ENCODE measurements around the gene CUBN.
A peak's percentile ranks its signal among the peaks of the same experiment; 100 is the strongest.
"Not testable (repeated sequence)": the region's sequence is repeated elsewhere in the genome, so short reads cannot be mapped to it uniquely, and the experiment has no call there.

CUBN gene

DNA sequence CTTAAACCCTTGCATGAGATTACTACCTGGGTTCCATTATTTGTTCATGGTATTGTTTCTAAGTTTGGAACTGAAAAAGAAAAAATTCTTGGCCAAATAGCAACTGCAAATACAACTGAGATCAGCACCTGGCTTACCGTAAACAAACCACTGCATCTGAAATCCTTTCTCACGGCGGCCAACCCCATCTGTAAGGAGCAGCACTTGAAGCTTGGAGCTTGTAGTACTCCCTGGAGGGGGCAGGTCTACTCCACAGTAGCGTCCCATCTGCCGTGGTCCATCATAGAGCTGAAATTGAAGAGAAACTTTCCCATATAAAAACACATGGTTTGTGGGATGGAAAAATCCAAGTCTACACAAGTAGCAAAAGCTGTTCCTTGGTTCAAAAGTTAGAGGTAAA is 109.9 kb downstream of the CUBN start:
- no peak for DNase-seq (ENCODE audit: low read depth in 2 of 2, low spot score in 1 of 2)

DNA sequence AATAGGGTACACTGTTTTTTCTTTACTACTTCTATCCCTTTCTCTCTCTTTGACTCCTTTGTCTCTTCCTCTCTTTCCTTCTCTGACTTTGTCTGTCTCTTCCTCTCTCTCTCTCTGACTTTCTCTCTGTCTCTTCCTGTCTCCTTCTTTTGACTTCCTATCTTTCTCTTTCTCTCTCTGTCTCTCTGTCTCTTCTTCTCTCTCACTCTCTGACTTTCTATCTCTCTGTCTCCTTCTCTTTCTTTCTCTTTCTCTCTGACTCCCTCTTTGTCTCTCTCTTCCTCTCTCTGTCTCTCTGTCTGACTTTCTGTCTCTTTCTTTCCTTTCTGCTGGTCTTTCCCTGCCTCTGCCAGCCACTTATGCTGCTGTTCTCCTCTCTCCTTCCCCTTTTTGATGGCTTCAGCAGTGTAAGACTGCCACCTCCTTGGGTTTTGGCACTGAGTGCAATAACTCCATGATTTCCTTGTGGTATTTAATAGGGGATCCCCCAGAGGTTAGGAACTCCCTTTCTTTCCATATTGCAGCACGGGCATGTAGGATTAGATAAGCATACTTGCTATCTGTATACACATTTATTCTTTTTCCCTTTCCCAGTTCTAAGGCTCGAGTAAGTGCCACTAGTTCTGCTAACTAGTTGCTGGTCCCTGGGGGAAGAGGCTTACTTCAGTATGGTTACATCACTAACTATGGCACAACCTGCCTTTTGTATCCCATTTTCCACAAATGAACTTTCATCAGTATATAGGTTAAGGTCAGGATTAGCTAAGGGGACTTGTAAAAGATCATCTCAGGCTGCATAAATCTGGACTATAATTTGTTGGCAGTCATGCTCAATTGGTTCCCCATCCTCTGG is 116.3 kb downstream of the CUBN start:
- DNase-seq (ENCODE audit: low read depth in 2 of 2, low spot score in 1 of 2) = not testable (repeated sequence)

DNA sequence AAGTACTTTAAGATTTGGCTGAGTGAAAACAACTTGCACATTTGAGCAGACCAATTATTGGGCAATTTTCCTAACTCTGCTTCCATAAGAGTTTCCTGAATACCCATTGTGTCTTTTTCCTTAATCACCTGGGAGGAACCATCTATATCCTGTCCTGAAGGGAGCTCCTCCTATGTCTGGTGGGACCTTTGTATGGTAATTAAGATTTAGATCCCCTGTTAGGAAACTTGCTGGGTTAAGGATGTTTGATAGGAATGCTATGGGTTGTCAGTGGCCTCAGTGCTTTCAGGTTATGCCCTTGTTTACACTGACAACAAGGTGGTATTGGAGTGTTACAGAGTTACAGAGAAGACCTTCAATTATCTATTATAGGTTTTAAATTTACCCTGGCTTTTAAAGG is 116.9 kb downstream of the CUBN start:
- not testable (repeated sequence) for DNase-seq (ENCODE audit: low read depth in 2 of 2, low spot score in 1 of 2)

DNA sequence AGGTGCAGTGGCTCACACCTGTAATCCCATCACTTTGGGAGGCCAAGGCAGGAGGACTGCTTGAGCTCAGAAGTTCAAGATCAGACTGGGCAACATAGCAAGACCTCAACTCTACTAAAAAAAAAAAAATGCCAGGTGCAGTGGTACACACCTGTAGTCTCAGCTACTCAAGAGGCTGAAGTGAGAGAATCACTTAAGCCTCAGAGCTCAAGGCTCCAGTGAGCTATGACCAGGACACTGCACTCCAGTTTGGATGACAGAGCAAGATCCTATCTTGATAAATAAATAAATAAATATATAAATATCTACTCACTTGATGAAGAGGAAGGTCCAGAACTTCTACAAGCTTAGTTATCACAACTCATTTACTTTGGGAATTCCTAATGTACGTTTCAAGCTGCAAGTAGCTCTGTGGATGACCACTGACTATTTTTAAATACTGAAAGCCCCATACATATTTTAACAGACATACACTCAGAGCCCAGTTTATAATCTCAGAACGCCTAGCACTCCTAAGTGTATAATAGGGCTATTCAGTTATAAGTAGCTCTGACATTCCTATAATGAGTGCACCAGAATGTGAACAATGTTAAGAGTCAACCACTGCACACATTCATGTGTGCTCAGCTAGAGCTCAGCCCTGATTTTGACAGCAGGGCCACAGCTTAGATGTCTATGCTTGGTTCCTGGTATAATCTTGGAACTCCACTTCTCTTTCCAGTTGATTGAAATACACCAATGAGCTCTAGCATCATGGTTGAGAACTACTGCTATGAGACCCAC is 119.1 kb downstream of the CUBN start:
- DNase-seq (ENCODE audit: low read depth in 2 of 2, low spot score in 1 of 2) = no peak

DNA sequence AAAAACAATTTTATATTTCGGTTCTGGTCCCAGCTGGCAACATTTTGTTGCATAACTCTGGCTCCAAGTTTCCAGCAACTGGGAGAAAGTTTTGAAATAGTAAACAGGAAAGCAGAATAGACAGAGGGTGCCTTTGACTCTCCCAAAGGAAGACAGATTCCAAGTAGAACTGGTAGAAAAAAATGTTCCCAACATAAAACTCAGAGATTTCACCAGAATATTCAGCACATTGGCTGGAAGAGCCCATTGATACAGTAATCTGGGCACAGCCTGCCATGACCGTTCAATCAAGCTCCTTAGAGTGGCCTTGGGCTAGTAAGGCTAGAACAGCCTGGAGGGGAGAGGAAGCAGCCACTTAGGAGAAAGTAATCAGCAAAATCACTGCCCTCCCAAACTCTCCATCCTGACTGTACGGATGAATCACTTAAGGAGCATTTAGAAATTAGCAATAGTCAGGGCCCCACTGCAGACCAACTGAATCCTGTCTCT is 120.4 kb downstream of the CUBN start:
- DNase-seq (ENCODE audit: low read depth in 2 of 2, low spot score in 1 of 2) = no peak

DNA sequence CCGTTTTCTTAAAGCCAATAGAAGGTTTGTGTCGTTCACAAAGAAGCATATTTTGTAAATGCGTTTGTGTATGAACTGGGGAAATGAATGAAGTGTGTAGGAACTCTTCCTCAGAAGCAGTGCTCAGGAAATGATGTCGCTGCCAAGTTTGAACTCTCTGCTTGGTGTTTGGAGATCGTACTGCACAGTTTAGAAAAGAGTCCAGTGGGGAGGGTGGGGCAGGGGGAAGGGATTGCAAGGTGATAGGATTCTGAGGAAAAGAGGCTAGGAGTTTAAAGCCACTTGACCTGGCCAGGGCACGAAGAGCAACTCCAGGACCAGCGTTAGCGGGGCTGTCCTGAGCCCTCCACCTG is 122.2 kb downstream of the CUBN start:
- DNase-seq (ENCODE audit: low read depth in 2 of 2, low spot score in 1 of 2) = no peak

DNA sequence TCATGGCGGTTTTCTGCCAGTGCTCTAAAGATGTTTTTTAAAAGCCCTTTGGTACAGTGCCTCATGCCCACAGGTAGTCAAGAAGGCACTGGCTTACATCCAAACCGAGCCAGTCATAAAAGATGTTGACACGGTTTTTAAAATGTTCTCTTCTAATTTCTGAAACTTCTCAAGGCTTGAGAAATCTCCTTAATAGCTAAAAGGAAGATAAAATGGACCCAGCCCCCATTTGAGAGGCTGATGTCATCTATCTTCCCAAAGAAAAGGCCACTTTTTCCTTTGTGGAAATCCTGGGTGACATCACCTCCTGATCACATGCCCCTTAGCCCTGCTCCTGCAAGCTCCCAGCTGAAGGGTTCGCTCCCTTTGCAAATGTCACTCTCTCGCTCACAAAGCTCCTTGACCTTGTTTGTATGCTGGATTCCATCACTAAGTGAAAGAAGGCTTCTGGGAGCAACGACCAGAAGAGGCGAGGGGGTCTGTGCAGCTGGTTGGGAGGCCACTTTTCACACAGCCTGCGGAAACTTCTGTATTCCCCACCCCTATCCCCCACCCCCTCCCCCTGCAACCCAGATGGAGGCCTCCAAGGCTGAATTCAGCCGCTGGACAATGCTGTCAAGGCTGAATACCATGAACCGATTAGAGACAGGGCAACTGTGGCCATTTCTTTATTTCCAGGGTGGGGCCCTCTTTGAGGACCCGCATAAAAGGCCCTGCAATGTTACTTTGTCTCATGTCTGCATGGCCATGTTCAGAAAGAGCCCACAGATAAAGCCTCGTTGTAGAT is 122.8 kb downstream of the CUBN start:
- DNase-seq (ENCODE audit: low read depth in 2 of 2, low spot score in 1 of 2) = no peak

DNA sequence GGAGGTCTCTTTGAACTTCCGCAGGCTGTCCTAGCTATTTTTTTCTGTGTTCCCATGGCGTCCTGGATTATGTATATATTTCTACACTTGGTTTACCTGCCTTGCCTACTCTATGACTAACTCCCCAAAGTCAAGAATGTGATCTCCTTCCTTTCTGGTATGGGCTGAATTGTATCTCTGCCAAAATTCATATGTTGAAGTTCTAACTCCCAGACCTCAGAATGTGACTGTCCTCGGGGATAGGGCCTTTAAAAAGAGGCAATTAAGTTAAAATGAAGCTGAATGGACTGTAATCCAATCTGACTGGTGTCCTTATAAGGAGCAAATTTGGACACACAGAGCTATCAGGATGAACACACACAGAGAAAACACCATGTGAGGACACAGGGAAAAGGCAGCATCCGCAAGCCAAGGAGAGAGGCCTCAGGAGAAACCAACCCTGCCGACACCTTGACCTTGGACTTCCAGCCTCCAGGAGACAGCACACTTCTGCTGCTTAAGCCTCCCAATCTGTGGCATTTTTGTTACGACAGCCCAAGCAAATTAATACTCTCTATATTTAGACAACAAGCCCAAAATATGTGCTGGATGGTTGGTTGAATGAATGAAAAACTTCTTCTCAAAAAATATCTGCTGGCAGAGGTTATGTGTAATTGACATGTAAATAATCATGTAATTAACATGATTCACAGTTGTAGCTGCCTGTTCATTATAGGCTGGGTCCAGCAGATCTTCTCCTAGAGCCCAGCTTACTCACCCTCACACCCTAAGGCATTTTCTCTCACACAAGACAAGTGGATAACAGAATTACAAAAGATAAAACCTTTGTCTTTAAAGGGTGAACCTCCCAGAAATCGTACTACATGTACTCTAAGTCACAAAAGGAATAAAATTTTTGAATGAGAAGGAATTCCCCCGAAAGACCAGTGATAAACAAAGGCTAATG is 123.7 kb downstream of the CUBN start:
- no peak for DNase-seq (ENCODE audit: low read depth in 2 of 2, low spot score in 1 of 2)

DNA sequence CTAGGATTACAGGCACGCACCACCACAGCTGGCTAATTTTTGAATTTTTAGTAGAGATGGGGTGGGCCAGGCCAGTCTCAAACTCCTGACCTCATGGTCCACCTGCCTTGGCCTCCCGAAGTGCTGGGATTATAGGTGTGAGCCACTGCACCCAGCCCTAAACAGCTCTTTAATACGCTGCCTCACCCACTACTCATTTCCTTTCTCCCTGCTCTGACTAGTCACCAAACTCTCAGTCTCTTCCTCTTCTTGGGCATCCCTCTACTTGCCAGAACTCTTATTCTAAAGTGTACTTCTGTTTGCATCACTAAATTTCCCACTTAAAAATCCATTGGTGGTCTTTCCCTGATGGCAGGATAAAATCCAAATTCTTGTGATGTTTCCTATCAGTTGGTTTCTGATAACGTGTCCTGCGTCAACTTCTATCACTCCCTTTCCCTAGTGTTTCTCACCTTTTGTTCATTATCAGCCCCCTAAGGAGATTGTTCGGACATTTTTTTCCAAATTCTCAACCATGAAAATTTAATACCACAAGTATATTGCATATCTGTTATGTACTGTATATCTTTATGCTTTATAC is 124.7 kb downstream of the CUBN start:
- DNase-seq (ENCODE audit: low read depth in 2 of 2, low spot score in 1 of 2) = no peak

DNA sequence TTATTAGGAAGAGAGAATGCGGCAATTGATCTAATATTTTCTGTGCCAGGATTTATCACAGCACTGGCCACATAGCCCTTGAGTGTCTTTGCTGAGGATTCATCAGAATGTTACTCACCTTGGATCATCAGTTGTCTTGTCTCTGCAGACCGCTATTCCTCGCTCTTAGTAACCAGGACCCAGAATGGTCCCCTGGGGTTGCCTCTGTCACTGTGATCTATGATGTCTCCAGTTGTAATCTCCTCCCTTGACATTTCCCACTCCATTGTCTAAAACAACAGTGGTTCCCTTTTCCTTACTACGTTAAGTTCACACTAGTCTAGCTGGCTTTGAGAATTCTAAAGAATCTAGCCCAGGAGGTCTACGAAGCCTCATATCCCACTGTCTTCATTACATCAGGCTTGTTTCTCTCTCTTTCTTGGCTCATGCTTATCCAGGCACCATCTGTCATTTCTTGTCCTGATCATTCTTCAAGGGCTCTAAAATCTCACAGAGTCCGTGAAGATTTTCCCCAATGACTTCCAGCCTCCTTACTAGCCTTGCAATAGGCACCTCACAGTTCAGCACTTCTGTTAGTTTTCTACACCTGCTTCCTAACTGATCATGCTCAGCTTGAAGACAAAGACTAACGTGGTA is 125.8 kb downstream of the CUBN start:
- DNase-seq (ENCODE audit: low read depth in 2 of 2, low spot score in 1 of 2) = no peak

DNA sequence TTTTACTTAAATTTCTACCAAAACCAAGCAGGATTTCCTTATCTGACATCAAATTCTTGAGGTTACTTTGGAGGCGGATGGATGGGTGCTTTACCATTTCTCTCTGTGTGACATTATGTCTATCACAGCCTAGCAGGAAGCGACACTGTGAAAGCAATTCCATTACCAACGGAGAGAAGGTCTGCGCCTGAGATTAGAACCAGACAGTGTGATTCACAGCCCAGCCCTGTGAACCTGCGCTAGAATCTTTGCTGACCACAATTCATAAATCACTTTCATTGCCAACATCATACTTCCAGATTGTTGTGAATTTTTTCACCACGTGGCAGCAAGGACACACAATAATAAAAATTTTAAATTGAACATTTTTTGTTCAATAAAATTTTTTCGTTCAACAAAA is 126.5 kb downstream of the CUBN start:
- peak; percentile 26 to 47 for DNase-seq (ENCODE audit: low read depth in 2 of 2, low spot score in 1 of 2)

DNA sequence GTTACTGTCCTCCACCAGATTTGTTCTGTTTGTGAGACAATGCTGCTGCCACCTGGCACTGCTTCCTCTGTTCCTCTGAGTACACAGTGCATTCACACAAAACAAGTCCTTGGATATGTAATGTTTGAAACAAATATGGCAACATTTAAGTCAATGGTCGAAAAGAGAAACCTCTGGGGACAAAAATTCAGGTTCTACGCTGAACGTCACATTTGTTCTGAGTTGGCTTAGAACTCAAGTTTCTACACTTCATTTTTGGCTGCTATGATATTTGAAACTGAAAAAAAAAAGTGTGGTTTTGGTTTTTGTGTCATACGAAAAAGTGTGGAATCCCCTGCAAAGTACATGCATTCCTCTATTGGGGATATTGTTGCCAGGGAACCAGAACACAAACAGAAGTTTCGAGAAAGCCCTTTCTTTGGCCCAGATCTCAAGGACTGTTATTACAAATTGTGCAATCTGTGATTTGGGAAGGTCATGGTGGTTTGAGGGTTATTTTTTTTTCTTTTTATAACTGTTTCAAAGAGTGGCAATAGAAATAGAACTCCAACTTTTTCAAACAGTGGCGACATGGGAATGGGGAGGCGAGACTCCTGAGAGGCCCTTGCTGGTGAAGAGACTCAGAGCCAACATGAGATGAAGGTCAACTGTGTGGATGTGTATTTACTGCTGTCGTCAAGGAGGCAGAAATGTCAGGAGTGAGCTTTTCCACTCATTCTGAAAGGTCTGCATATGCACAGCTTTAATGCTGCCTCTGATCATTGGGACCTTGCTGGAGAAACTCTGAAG is 127.5 kb downstream of the CUBN start:
- DNase-seq (ENCODE audit: low read depth in 2 of 2, low spot score in 1 of 2) = no peak

DNA sequence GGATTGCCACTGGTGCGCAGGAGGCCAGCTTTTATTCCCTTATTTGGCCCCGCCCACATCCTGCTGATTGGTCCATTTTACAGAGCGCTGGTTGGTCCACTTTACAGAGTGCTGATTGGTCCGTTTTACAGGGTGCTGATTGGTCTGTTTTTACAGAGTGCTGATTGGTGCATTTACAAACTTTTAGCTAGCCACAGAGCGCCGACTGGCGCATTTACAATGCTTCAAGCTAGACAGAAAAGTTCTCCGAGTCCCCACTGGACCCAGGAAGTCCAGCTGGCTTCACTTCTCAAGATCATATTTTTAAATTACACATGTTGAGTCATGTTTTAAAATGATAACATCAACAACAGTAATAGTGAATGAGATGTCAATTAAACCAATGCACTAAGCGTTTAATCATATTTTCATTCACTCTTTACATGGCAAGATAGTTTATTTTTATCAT is 128.3 kb downstream of the CUBN start:
- DNase-seq (ENCODE audit: low read depth in 2 of 2, low spot score in 1 of 2) = no peak

DNA sequence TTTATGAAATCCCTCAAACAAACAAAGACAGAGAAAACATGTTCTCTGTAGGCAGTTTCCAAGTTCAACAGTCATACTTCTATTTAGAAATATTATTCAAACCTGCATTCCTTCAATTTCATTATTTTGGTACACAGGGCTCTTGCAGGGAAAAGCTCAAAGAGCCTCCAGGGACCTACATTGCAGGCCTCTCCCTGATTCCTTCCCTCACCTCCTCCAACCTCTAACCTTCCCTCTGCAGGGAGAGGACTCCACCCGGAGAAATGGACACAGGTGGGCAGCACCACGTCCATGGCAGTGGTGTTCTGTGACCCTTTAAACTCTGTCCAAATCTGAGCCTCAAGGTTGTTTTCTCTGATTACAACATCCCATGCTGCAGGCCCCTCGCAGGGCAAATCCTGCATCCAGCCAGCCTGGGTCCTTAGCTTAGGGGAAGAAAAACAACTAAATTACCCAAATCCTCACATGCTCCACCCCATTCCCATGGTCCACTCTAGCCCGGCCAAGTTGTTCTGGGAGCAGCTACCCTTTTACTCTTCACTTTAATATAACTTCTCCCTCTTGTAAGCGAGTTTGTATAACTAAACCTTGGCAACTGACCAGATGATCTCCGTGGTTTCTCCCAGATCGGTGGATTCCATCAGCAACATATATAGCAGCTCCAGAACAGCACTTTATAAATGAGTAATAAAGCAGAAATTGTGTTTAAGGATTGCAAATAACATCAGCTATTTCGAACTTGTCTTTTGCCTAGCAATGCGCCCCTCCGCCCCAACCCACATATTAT is 129.8 kb downstream of the CUBN start:
- no peak for DNase-seq (ENCODE audit: low read depth in 2 of 2, low spot score in 1 of 2)

DNA sequence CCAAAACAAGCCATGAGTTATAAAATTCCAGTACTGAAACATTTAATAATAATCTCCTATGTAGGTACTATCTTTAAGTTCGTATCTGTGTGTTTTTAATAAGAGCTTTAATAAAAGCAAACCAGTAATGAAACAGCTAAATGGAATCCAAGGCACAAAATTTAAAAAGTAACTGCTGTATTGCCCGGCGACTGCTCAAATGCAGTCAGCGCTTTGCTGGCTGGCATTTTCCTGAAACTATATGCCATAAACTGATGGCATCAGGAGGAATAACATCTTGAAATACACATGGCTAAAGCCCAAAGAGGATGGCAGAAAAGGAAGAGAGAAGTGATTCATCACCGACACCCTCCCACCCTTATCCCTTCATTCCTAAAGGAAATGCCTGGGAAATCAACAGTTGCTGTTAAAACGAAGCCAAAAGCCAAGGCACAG is 133.1 kb downstream of the CUBN start:
- DNase-seq (ENCODE audit: low read depth in 2 of 2, low spot score in 1 of 2) = no peak

DNA sequence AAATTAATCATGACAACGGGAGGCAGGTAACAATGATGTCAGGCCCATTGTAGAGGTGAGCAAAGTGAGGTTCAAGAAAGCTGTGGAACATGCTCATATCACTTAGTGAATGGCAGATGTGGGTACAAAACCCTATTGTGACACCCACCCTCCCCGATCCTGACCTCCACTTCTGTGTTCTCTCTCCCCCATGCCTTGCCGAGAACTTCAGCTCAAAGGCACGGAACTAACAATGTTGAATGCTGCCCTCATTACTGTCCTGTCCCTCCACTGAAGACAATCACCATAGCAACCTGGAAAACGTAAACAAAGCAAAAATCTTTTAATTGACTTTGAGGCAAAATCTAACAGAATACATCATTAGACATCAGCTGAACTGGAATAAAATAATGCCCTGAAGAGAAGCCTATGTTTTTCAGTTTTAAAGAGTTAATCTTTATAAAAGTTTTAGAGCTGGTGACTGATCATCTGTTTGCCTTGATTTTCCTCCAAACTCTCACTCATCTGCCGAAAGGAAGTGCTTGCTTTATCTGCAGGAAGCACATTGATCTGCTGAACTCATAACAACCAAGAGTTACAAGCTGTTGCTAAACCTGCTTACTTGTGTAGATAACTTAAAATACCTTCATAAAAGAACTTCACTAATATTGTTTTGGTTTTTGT is 133.6 kb downstream of the CUBN start:
- DNase-seq (ENCODE audit: low read depth in 2 of 2, low spot score in 1 of 2) = no peak

DNA sequence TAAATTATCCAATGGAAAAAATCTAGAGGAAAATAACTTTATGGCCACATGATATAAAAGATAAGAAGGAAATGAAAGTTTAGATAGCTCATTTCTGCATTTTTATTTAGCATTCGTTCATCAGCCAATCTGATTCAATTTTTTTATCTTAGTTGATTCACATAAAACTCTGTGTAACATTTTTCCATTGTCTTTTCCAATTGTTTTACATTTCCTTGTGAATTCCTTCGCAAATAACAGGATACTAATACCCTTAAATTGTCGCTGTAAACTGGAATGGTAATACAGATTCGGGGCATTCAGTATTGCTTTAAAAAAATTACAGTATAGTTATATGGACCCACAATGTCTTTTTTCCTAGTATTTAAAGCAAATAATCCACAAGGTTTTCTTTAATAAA is 136.4 kb downstream of the CUBN start:
- no peak for DNase-seq (ENCODE audit: low read depth in 2 of 2, low spot score in 1 of 2)

All from stimulated activated CD8-positive, alpha-beta memory T cell treated with anti-CD3 and anti-CD28 coated beads, Interleukin-4, amount 100 ng/mL, for 4 hours (primary cell).